Activated naive CD4-positive, alpha-beta T cell treated with anti-CD3 and anti-CD28 coated beads, Interleukin-2, amount 10 ng/mL, durations not matched to agents 7 days and 5 days (primary cell): ENCODE measurements around the gene RPUSD1.
A peak's percentile ranks its signal among the peaks of the same experiment; 100 is the strongest.

ENCODE experiments used
- CTCF ChIA-PET: fragments of 350-600 bp; sonication (Branson Sonifier 250); formaldehyde crosslinking; loops from one replicate; lab custom pipeline; 2021; ENCODE audit warnings: antibody characterized with exemption; lab: Charles Lee
- DNase-seq: peaks from one replicate; pipeline ENCODE4 v3.0.0-alpha.2; 2020
- H3K27ac Mint-ChIP-seq: one replicate; pipeline ENCODE4 v1.8.0; 2021; ENCODE audit warnings: mild to moderate bottlenecking, moderate library complexity, mixed read lengths
- H3K27me3 Mint-ChIP-seq: one replicate; pipeline ENCODE4 v1.8.0; 2021; ENCODE audit warnings: mild to moderate bottlenecking, mixed read lengths
- H3K36me3 Mint-ChIP-seq: one replicate; pipeline ENCODE4 v1.8.0; 2021; ENCODE audit warnings: mixed read lengths
- H3K4me1 Mint-ChIP-seq: one replicate; pipeline ENCODE4 v1.8.0; 2021; ENCODE audit warnings: mixed read lengths
- H3K4me3 Mint-ChIP-seq: one replicate; pipeline ENCODE4 v1.8.0; 2021; ENCODE audit warnings: mild to moderate bottlenecking, moderate library complexity, mixed read lengths
- H3K9me3 Mint-ChIP-seq: one replicate; pipeline ENCODE4 v1.8.0; 2021; ENCODE audit warnings: mixed read lengths

RPUSD1 gene

DNA sequence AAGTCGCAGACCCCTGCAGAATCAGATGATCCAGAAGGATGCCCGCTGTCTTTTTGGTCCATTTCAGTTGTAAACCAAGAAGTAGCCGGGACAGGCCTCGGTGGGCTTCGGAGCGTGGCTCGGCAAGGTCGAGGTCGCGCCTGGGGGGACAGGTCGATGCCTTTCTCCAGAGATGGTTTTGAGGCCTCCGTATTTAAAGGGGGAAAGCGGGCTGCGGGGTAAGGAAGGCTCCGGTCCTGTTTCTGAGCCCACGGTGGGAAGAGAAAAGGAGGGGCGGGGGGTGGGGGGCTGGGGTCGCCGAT lies 19.9 kb upstream of the RPUSD1 start:
- Mint-ChIP-seq H3K4me3 (peak overlapping the region; percentile 98), H3K27me3 (peaks cover 46% of the 10 kb centered on the region), H3K4me1 (peaks cover 21% of the 10 kb centered on the region), H3K36me3 (peaks cover 4% of the 10 kb centered on the region), H3K27ac (peak overlapping the region; percentile 94), H3K9me3 (no peaks in the 10 kb centered on the region)
- CTCF ChIA-PET, result no interaction called here
- no peak for DNase-seq

DNA sequence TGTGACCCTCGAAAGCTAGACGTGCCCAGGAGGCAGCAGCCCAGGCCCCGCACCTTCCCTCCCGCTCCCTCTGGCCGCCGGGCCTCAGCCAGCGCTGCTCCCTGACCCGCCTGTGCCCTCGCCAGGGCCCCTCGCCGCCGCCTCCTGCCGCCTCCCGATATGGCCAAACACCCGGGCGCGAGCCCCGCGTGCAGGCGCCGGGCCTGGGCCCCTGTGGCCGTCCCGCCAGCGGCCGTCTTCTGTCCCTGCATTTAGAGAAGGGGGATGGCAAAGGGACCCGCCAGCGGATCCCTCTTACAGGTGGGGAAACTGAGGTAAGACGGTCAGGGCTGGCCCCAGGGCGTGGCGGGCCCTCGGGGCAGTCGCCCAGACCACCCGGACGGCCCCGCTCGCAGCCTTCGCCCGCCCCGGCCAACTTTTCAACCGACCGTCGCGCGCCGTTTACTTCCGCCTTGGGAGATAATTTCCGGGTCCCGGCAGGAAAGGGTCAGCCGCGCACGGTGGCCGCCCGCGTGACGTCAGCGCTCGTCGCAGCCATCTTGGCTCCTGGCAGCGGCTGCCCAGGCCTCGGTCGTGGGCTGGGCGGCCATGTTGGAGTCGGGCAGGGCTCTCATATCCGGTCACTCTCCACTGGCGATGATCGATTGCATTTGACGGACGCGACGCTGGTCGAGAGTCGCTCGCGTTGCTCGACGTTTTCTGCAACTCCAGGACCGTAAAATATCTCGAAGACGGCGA lies 19.3 kb upstream of the RPUSD1 start:
- H3K9me3 Mint-ChIP-seq, result no peaks in the 10 kb centered on the region
- peaks cover 46% of the 10 kb centered on the region for H3K27me3 Mint-ChIP-seq
- DNase-seq, result peak; percentile 92
- peak overlapping the region; percentile 98 for H3K4me3 Mint-ChIP-seq
- CTCF ChIA-PET, result no interaction called here
- H3K27ac Mint-ChIP-seq, result peak overlapping the region; percentile 94
- peaks cover 19% of the 10 kb centered on the region for H3K4me1 Mint-ChIP-seq
- H3K36me3 Mint-ChIP-seq, result peaks cover 4% of the 10 kb centered on the region

DNA sequence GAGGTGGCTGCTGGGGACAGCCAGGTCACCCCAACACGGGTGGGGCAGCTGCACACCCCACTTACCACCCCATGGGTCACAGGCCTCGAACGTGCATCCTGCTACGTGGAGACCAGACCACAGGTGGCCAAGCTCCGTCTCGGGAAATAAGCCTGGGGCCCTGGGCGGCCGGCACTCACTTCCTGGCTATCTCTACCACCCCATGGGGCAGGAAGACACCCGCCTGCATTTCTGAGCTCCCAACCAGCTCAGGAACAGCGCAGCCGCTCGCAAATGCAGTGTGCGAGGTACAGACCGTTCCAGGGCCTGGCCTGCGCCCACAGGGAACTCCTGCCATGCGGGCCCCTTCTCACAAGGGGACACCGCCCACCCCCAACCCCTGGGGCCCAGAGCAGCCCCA lies 17.3 kb upstream of the RPUSD1 start:
- H3K4me3 Mint-ChIP-seq, result no peak overlapping the region
- no peaks in the 10 kb centered on the region for H3K9me3 Mint-ChIP-seq
- no peak overlapping the region for H3K27ac Mint-ChIP-seq
- DNase-seq, result no peak
- peaks cover 51% of the 10 kb centered on the region for H3K27me3 Mint-ChIP-seq
- peaks cover 4% of the 10 kb centered on the region for H3K36me3 Mint-ChIP-seq
- CTCF ChIA-PET, result no interaction called here
- H3K4me1 Mint-ChIP-seq, result peaks cover 19% of the 10 kb centered on the region

DNA sequence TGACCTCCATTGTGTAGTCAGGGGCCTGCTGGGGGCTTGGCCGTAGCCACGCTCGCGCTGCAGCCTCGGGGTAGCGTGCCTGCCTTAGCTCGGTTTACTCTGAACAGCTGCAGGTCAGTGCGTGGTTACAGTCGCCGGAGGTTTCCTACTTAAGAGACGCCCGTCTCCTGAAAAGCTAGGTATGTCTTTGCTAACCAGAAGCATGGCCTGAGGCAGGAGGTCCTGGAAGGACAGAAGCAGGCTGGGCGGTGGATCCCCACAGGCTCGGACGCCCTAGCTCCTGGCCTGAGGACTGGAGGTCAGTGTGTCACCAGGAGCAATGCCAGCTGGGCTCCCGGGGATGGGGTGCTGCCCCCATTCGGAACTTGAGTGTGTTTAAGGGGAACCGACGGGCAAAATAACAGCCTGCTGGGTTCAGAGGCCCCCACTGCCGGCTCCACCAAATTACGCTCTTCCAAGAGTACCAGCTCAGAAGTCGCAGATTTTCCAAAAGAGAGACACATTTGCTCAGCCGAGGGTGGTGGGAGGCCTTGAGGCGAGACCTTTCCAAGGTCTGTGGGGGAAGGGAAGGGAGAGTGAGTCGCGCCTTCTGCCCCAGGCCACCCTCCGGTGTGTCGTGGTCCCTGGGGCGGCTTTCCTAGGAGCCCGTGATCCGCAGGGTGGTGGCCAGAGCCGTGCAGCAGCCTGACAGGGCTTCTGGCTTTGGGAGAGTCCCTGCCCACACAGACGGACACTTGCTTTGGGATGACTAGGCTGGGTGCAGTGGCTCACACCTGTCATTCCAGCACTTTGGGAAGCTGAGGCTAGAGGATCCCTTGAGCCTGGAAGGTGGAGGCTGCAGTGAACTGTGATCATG lies 16.2 kb upstream of the RPUSD1 start:
- no peaks in the 10 kb centered on the region for H3K9me3 Mint-ChIP-seq
- H3K4me1 Mint-ChIP-seq, result peaks cover 19% of the 10 kb centered on the region
- H3K36me3 Mint-ChIP-seq, result peaks cover 4% of the 10 kb centered on the region
- CTCF ChIA-PET, result interaction anchor here (0.6 kb wide), 1 partner anchor 1336 kb away, joined by 4 read pairs; no protein-coding TSS in a partner anchor
- H3K4me3 Mint-ChIP-seq, result no peak overlapping the region
- peak overlapping the region; percentile 25 for H3K27ac Mint-ChIP-seq
- no peak for DNase-seq
- peaks cover 52% of the 10 kb centered on the region for H3K27me3 Mint-ChIP-seq

DNA sequence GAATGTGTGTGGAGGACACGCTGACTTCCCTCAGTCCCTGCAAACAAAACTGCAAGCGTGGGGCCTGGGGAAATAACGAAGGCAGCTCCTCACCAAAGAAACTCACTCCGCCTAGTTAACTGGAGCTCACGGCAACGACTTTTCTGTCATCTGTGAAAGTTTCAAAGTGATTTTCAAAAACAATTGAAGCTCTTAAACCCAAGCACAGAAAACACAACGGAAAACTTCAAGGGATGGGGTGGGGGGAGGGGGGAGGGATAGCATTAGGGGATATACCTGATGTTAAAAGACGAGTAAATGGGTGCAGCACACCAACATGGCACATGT lies 15.5 kb upstream of the RPUSD1 start:
- Mint-ChIP-seq H3K27me3 (peaks cover 56% of the 10 kb centered on the region), H3K36me3 (peaks cover 4% of the 10 kb centered on the region), H3K4me1 (peaks cover 19% of the 10 kb centered on the region), H3K4me3 (no peak overlapping the region), H3K9me3 (no peaks in the 10 kb centered on the region), H3K27ac (no peak overlapping the region)
- DNase-seq, result no peak
- CTCF ChIA-PET, result interaction anchor here (0.6 kb wide), 2 partner anchors 18 to 1336 kb away, joined by 3 to 4 read pairs; no protein-coding TSS in a partner anchor

DNA sequence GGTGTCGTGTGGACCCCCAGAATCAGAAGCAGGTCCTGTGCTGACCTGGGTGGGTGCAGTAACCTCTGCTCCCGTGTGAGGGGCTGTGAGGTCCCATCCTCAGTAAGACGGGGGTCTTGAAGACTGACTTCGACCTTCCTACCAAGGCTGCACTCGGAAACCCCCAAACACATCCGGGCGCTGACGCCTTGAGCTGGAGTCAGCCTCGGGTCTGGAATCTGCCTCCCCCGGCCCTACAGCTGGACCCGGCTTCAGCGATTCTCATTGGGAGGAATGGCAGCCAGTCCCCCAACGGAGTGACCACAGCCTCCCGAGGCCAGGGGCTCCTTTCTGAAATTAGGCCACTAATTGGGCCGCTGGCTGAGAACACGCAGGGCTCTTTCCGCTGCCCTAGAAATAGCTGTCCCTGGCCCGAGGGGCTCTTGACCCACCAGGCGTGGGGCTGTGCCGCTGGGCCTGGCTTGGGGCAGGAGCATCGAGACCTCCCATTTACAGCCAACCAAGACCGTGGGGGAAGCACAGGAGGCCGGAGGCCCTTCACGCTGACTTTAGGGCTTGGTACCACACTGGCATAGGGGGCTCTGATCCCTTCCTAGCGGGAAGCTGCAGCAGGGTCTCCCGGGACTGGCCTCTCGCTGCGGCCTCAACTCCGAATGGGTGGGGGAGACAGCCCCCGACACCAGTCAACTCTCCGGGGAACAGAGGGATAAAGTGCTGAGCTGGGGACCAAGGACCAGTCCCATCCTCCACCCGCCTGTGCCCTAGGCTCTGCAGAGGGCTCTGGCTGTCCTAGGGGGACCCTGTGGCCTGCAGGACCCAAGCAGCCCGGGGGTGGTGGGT lies 15.0 kb upstream of the RPUSD1 start:
- DNase-seq, result no peak
- Mint-ChIP-seq H3K27ac (no peak overlapping the region), H3K36me3 (peaks cover 8% of the 10 kb centered on the region), H3K9me3 (no peaks in the 10 kb centered on the region), H3K4me1 (peaks cover 14% of the 10 kb centered on the region), H3K27me3 (peaks cover 62% of the 10 kb centered on the region), H3K4me3 (no peak overlapping the region)
- CTCF ChIA-PET, result interaction anchor here (0.6 kb wide), 2 partner anchors 17 to 1337 kb away, joined by 3 to 4 read pairs; no protein-coding TSS in a partner anchor

DNA sequence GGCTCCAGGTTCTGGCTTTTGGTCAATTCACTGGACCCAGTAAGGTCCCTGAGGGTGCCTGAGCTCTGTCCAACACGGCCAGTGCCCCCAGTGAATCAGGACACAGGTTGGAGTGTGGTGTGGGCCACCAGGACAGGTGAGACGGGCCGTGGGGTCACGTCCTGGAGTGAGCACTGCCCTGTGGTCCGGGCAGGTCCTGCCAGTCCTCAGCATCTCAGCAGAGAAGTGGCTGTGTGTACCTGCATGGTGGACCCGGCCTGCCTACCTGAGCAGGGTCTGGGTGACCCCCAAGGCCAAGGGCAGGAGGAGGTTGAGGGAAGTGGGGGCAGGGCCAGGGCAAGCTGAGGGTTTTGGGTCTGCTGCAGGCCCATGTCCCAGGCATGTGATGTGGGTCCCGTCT lies 14.3 kb upstream of the RPUSD1 start:
- no peak for DNase-seq
- H3K36me3 Mint-ChIP-seq, result peaks cover 3% of the 10 kb centered on the region
- H3K4me1 Mint-ChIP-seq, result peaks cover 10% of the 10 kb centered on the region
- peaks cover 64% of the 10 kb centered on the region for H3K27me3 Mint-ChIP-seq
- no peak overlapping the region for H3K4me3 Mint-ChIP-seq
- no peak overlapping the region for H3K27ac Mint-ChIP-seq
- CTCF ChIA-PET, result no interaction called here
- H3K9me3 Mint-ChIP-seq, result no peaks in the 10 kb centered on the region

DNA sequence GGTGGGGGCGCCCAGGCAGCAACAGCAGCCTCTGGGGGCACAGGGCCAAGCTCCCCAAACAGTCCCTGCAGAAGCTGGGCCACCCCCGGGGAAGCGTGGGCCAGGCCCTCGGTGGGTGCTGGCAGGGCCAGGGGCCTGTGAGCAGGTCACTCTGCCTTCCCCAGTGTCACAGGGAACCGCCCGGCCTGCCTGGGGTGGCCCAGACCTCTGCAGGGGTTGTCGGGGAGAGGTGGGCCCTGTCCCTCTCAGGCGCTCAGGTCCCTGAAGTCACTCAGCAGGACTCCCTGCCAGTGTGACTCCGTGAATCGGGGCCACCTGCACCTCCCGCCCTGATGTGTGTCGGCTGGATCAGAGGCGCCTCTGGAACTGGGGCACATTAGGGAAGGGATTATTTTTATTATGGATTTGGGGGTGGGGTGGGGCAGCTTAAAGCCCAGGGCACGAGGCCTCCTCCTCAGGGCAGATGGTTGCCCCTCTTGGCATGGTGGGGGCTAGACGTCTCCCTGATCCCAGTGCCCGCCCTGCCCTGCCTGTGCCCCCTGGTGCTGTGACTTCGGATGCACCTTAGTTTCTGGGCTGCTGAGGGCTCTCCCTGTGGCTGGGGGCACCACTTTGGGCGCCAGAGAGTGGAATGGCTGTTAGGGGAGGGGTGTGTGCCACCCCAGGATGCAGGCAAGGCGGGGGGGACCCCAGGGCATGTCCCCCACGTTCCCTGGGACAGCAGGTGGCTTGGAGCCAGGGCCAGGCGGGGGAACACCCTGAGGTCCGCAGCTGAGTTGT lies 13.6 kb upstream of the RPUSD1 start:
- H3K36me3 Mint-ChIP-seq, result peaks cover 9% of the 10 kb centered on the region
- H3K4me1 Mint-ChIP-seq, result peaks cover 6% of the 10 kb centered on the region
- CTCF ChIA-PET, result interaction anchor here (0.9 to 1.1 kb wide), 2 partner anchors 17 to 89 kb away, joined by 3 to 4 read pairs; no protein-coding TSS in a partner anchor
- peaks cover 64% of the 10 kb centered on the region for H3K27me3 Mint-ChIP-seq
- no peaks in the 10 kb centered on the region for H3K9me3 Mint-ChIP-seq
- H3K4me3 Mint-ChIP-seq, result no peak overlapping the region
- H3K27ac Mint-ChIP-seq, result no peak overlapping the region
- DNase-seq, result no peak

DNA sequence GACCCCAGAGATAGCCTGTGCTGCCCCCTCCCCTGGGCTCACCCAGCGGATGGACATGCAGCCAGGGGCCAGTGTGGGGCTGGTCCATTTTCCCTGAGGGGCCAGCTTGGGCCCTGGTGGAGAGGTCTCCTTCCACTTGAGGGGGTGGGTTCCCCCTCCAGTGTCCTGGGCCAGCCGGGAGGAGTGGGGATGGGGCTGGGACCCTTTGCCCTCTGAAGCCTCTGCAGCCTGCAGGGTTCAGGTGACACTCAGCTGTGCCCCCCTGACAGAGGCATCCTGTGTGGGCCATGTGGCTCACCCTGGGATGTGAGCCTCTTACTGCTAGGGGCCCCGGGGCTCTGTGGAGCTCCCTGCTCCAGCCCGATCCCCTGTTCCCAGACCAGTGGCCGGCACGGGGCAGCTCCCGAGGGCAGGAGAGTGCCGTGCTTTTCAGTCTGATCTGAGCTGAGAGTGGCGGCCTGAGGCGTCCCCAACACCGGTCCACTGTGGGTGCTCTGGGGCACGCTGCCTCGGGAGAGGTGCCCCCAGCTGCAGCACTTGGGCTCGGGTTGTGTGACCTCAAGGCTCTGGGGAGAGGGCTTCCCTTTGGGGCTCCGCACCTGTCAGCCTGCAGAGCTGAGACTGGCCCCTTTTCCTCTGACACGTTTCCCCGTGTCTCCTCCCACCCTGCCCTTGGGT lies 12.8 kb upstream of the RPUSD1 start:
- Mint-ChIP-seq H3K4me1 (peaks cover 4% of the 10 kb centered on the region), H3K9me3 (no peaks in the 10 kb centered on the region), H3K4me3 (no peak overlapping the region), H3K36me3 (peaks cover 10% of the 10 kb centered on the region), H3K27me3 (peaks cover 64% of the 10 kb centered on the region), H3K27ac (no peak overlapping the region)
- CTCF ChIA-PET, result interaction anchor here (0.9 to 1.1 kb wide), 2 partner anchors 16 to 88 kb away, joined by 3 to 4 read pairs; no protein-coding TSS in a partner anchor
- no peak for DNase-seq

DNA sequence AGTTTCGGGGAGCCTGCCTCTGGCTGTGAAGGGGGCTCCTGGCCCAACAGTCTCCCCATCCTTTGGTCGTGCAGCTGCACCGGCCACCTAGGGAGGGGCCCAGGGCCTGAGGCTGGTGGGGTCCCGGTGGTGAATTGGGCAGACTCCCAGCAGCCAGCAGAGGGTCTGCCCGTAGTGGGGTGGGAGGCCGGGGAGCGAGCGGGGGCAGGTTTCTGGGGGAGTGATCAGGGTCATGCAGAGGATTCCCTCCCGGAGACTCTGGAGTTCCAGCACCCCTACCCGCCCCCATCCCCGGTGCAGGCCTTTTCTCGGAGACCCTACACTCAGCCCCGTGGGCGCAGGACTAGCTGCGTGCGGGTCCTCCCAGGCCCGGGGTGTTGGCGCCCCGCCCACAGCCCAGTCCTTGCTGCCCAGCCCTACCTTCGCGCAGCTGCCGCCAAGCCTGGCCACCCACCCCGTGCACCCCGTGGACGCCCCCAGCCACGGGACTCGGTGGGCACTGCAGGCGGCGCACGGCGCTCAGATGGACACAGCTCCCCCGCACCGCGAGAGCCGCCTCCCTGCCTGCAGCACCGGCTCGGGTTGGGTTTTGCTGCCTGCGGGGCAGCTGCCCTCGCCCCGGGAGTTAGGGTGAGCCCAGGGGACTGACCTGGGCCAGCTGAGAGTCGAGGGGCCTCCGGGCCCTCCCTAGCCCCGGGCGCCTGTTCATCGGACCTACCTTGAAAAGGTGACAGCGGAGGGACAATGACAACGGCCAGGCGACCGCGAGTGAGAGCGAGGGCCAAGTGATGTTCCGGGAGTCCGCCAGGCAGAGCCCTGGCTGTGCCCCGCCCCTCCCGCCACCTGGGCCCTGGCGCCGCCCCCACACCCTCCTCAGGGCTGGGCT lies 12.0 kb upstream of the RPUSD1 start, which contains the start of gene GNG13:
Gene GNG13, minus strand, starts transcription at position 787 of the 886 bp plus-strand sequence. CDS start 1,657 bp downstream, outside the sequence.
- H3K27me3 Mint-ChIP-seq, result peaks cover 64% of the 10 kb centered on the region
- H3K4me1 Mint-ChIP-seq, result peaks cover 2% of the 10 kb centered on the region
- DNase-seq, result no peak
- no peaks in the 10 kb centered on the region for H3K9me3 Mint-ChIP-seq
- no peak within 1 kb of the TSS for H3K27ac Mint-ChIP-seq
- no peak within 1 kb of the TSS for H3K4me3 Mint-ChIP-seq
- CTCF ChIA-PET, result no interaction called here
- peaks cover 10% of the 10 kb centered on the region for H3K36me3 Mint-ChIP-seq

DNA sequence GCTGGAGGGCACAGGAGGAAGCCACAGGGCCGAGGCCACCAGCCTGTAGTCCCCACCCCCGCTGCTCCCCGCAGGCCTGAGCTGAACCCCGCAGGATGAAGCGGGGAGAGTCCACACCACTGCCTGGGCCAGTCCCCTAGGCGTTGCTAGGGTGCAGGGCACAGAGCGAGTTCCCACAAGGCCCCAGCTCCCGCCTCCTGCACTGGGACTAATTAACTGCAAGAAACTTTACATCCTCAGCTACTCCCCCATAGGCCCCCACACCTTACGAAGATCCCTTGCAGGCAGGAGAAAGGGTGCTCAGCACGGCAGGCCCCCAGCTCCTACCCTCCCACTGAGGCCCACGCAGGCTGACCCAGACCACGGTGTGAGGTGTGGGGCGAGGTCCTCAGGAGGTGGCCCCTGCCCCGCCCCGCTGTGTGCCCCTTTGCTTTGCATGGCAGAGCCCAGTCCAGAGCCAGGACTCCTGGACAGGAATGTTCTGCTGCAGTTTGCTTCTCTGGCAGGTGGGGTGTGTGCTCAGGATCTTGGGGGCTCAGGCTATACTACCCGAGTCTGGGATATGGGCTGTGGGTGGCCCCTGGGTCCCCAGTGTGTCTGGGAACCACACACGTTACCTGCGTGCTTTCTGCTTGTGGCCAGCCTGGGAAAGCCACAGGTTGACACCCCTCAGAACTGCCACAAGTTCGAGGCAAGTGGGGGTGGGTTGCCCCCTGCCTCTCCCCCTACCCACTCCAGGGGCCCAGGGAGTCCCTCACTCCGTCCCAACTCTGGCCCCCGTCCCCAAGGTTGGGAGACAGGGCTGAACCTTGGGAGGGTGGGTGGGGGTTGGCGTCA lies 11.1 kb upstream of the RPUSD1 start:
- peaks cover 60% of the 10 kb centered on the region for H3K27me3 Mint-ChIP-seq
- H3K36me3 Mint-ChIP-seq, result peaks cover 10% of the 10 kb centered on the region
- H3K4me1 Mint-ChIP-seq, result no peaks in the 10 kb centered on the region
- DNase-seq, result no peak
- no peaks in the 10 kb centered on the region for H3K9me3 Mint-ChIP-seq
- peak overlapping the region; percentile 45 for H3K27ac Mint-ChIP-seq
- H3K4me3 Mint-ChIP-seq, result no peak overlapping the region
- CTCF ChIA-PET, result no interaction called here

DNA sequence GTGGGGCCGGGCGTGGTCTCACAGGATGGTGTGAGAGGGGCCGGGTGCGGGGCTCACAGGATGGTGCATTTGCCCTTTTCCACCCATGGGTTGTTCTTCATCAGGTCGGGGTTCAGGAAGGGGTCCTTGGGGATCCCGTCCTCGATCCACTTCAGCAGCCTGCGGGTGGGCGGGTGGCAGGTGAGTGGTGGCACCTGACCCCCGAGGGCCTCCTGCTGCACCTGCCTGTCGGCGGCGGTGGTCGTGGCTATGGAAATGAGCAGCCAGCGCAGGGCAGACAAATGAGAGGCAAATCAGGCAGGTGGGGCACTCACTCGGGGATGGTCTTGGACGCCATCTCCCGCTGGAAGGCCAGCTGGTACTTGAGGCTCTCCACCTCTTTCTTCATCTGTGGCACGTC lies 10.5 kb upstream of the RPUSD1 start:
- peaks cover 58% of the 10 kb centered on the region for H3K27me3 Mint-ChIP-seq
- no peaks in the 10 kb centered on the region for H3K4me1 Mint-ChIP-seq

More for the DNA sequence above, 10.5 kb upstream of the RPUSD1 start:
- Mint-ChIP-seq H3K36me3 (peaks cover 10% of the 10 kb centered on the region), H3K9me3 (no peaks in the 10 kb centered on the region), H3K4me3 (no peak overlapping the region), H3K27ac (no peak overlapping the region)
- CTCF ChIA-PET, result no interaction called here
- no peak for DNase-seq
